GM04504 (cell line): ENCODE data around the gene ANKLE1.

Source experiments
- DNase-seq: peaks from one replicate; pipeline ENCODE4 v3.0.0-alpha.2; 2012; ENCODE audit warnings: low read depth

Gene ANKLE1

DNA sequence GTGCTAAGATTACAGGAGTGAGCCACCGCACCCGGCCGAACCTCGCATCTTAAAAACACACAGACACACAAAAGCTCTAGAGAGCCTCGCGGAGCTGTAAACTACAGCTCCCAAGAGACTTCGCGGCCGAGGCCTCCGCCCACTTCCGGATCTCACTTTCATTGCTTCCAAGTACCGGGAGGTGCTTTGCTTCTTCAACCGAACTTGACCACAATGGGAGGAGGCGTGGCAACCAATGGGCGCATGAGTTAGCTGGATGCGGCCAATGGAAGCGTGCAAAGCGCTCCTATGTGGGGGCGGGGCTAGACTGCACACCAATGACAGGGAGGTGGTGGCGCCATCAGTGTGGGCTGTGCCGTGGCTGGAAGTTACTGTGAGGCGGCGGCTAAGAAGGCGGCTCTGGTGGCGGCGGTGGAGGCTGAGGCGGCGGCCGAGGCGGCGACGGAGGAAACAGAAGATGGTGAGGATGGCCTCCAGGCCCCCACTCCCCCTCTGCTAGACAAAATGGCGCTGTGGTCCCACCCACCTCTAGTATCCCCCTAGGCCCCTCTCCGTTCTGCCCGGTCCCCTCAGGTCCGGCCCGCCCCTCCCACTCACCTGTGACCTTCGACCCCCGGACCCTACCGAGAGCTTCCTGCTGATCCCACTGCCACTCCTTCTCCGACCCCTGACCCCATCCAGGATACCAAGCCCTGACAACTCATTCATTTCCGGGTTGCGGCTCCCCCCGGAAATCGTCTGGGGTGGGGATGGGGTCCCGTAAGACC is 27.7 kb downstream of the ANKLE1 start, which contains the start of gene DDA1:
Gene DDA1 (plus strand): TSS at position 366 of the 767 bp plus-strand sequence. CDS start 92 bp downstream, at position 458.
- peak; percentile 100 for DNase-seq

DNA sequence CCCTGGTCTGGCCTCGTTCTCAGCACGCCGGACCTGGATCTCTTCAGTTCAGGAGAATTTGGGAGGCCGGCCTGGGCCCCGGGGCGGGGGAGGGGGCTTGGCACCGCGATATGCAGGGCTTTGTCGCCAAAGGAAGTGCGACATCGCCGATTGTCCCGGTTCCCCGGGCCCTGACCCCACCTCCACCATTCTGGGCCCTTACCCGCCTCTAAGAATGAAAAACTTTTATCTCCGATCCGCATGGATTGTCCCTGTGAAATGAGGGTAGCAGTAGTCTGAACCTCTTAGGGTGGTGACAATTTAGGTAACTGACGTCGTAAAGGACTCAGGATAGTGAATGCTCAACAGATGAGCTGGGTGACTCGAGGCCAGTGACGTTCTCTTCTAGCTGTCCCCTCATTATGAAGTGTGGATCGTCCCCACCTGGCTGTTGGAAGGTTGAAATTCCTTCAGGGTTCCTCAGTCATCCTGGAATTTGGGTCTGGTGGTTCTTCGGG is 28.3 kb downstream of the ANKLE1 start:
- DNase-seq = no peak

DNA sequence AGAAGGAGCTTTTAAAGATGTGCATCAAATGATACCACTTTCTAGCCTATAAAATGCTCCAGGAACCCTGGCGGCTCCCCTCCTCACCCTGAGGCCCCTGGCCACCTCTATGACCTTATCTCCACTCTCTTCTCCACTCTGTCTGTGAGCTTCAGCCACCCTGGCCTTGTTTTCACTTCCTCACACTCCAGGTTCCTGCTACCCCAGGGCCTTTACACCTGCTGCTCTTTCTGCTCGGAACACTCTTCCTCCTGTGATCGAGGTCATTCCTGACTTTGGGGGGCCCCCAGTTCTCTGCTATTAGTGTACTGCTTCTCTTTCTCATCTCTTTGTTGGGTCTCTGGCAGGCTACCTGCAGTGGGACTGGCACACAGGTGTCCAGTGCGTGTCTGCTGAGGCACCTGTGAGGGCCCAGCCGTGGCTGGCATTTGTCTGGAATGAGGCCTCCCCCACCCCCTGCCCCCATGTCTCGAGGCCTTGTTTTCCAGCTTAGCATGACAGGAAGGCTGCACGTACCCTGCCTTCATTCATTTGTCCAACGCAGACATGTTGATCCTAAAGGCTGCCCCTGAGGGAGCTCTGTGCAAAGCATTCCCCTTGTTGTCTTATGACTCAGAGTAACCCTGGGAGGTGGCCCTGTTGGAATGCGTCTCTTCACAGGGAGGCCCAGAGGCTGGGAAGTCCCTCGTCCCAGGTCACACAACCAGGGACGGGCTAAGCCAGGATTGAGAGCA is 29.9 kb downstream of the ANKLE1 start:
- DNase-seq = peak; percentile 29

DNA sequence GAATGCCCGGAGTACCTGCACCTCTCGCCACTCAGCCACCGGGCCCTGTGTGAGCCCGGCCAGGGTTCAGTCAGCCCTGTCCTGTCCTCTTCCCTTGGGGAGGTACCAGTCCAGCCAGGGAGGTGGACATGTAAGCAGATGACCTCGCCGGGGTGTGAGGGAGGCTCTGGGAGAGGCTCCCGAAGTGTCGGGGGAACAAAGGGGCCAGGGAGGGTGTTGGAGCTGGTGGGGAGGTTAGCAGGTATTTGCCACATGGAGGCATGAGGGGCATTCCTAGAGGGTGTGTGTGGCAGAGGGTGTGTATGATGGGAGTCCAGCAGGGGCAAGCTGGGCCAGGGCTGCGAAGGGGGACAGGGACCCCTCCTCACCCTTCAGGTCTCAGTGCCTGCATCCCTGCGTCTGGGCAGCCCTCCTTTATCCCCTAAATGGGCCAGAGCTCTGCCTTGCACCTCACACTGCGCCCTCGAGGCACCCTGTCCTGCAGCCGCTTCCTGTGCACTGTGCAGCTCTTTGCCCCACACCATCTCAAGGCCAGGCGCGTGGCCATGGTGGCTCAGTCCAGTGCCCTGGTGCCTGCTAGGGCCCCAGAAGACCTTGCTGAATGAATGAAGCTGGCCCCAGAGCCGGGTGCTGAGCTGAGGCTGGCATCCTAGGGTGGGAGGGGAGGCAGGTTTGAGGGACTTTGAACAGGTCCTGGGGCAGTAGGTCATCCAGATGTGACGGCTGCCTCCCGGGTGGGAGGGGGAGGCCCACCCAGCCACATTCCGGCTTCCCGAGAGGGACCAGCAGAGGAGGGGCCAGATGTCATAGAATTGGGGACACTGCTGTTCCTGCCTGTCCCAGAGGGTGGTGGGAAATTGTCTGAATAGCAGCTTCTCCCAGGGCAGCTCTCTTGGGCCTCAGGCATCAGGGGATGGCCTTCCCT is 30.8 kb downstream of the ANKLE1 start:
- DNase-seq = no peak

DNA sequence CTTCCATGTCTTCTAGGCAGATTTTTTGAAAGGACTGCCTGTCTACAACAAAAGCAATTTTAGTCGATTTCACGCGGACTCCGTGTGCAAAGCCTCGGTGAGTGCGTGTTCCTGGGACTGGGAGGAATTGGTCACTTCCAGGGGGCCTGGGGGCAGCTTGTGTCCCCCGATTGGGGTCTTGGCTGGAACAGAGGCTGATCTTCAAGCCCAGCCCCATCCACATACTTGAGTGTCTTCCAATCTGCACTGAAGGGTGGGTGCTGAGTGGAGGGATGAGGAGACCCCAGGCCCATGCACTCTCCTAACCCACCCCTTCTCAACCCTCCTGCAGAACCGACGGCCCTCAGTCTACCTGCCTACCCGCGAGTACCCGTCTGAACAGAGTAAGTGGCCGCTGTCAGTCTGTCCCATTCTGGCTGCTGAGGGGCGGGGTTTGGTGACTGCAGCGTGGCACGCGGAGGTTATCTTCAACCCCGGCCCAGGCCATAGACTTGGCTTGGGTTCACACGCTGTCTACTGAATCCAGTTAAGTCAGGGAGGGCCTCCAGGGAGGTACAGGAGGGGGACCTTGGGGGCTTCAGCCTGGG is 32.4 kb downstream of the ANKLE1 start:
- DNase-seq = no peak

DNA sequence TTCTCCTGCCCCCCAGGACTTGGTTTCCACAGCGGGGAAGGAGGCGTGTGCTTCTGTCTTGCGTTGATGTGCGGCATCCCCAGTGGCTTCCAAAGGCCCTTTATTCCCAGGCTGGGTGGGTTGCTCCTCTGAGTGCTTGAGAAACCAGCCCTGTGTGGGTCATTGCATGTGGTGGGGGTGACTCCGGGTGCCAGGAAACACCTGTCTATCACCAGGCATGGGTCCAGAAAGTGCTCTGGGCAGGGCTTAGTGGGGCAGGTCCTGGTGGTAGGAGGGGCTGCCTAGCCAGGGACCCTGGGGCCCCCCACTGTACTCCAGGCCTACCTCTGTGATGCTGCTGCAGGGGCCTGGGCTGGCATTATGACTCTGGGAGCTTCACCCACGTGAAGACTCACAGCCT is 37.3 kb downstream of the ANKLE1 start:
- no peak for DNase-seq

DNA sequence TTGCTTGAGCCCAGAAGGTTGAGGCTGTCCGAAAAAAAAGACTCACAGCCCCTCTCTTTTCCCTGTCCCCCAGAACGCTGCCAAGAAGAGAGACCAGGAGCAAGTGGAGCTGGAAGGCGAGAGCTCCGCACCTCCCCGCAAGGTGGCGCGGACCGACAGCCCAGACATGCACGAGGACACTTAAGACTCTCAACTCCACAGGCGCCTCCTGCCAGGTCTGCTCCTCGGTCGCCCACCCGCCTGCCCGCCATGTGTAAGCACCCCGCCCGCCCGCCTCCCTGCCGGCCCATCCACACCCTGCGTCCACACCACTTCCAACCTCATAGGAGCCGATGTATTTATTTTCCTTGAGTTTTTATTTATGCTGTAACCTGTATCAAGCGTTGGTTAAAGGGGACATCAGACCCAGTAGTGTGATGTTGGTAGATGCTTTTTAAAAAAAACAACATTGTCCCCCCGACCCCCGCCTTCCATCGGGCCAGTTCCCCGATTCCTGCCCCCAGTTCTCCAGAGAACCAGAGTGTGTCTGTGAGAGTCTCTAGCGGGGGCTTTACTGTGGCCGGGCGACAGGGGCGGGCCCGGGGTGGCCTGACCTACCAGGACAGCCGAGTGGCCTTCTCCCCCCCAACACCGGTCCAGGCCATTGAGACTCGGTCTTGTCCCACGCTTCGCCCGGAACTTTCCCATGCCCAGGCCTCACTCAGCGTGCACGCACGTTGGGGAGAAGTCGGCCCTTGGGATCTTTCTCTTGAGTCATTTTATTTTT is 38.0 kb downstream of the ANKLE1 start:
- DNase-seq = no peak

DNA sequence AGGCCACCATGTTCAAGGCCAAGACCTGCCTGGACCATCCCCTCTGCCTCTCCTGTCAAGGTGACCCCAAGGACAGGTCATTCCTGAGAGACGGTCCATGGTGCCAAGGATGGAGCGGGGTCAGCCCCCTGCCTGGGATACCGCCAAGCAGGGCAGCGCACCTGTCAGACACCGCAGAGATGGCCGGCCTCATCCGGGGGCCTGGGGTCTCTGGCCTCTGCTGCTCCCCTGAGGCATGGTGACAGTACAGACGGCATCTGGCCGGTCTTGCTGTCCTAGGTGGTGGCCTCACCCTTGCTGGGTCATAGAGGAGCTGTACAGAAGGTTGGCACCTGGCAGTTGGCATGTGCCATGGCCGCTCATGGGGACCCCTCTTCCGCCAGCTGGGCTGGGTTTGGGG is 38.7 kb downstream of the ANKLE1 start:
- no peak for DNase-seq

DNA sequence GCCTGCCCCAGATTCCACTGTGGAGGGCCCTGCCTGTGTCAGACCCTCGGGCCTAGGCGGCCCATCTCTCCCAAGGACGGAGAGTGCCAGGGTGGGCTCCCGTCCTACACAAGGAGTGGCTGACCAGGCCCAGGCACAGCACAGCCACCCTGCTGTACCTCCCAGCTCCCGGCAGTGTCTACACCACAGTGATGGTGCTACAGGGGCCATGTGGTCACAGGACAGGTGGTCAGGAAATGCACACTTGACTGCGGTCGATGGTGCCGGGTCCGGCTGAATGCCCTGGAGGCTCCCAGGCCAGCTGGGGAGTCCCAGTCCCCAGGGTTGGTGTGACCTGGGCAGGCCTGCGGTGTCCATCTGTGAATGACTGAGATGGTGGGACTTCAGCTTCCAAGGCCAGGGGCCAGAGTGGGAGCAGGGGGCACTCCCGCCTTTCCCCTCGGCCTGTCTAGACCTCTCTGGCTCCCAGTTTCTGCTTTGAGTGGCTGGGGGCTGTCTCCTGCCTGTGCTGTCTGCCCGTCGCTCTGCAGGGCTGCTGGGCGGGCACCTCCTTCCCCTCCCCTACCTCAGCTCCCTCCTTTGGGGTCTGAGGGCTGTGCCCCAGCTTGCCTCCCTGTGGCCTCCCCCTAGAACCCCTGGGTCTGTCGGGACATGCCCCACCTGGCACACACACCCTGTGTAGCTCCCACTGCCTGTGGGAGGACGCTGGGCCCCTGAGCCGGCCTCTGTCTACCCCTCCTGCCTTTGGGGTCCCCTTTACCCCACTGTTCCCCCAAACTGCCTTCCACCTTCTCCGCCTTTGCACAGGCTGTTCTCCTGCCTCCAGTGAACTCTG is 40.2 kb downstream of the ANKLE1 start:
- no peak for DNase-seq

DNA sequence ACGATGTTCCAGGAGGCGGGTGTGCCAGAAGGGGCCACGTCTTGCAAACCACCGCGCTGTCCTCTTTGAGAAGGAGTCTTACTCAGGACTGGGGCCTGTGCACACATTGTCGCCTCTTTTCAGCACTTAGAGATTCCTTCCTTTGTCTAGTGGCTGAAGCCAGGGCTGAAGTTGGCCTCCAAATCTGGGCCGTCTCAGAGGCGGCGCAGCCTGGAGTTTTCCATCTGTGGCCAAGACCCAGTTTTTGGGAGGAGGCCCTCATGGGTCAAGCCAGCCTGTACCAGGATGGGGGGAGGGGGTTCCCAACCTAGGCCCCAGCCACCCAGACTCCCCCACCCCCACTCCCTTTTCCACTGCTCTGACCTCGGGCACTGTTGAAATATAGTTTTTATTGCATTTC is 41.2 kb downstream of the ANKLE1 start:
- DNase-seq = no peak

DNA sequence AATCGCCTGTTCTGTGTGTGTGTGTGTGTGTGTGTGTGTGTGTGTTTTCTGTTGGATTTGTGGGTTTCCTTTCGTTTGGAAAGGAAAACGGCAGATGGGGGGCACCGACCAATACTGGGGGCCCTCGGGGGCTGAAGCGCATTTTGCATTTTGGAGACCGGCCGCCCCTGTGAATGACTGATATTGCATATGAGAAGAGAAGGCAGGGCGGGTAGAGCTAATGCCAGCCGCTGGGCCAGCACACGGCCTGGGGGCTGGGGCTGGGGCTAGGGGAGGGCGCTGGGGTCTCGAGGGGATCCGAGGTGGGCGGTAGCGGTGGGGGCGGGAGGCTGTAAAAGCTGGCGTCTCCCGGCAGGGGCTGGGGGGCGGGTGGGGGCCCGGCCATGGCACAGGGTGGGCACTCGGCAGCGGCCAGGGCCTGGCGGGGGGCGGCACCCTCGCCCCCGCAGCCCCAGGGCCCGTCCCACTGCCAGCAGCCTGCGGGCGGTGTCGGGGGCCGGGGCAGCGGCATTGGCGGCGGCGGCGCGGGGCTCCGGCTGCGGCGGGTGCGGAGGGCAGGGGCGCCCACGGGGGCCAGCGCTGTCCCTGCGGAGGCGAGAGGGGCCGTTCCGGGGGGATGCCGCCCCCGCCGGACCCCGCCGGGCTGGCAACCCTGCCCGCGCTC is 41.7 kb downstream of the ANKLE1 start:
- no peak for DNase-seq

DNA sequence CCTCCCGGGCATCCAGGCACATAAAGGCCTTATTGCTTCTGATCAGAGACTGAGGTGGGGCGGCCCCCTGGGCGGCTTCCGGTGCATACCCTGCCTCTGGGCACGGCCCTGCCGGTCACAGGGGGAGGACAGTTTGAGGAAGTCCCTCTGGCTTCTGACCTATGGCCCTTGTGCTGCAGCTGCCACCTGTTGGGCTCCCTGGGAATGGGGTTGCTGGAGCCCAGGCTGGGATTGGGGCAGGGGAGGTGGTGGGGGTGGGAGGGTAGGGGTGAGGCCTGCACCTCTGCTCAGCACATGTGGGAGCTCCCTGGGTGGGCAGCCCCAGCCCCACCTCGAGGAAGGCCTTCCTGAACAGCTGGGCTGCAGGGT is 42.2 kb downstream of the ANKLE1 start:
- DNase-seq = no peak

DNA sequence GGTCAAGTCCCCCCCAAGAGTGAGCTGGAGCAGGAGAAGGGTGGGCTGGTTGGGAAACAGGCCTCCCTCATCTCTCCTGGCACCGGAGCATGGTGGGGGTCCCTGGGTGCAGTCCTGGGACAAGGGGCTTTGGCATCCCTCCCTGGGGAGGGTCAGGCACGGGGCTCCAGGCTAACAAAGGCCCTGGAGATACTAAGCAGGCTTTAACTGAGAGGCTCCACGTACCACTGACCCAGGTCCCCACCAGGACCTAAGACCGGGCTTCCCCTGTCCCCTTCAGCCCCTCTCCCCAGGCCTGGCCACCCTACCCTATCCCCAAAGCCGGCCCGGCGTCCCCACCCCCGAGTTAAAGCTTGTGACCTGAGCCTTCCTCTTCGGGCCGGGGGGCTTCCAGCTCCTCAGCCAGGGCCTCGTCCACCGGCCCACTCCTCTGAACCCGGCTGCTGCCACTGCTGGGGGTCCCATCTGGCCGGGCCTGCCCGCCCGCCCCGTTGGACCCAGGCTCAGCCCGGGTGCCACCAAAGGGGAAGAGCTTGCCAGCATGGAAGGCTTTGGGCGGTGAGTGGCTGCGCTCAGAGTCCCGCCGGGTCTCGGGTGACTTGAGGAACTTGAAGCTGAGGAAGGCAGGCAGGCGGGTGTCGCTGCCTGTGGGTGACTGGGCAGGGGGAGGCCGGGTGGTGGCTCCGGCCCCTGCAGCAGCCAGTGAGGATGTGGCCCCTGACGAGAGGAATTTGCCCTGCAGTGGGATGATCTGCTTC is 42.8 kb downstream of the ANKLE1 start:
- DNase-seq = no peak

DNA sequence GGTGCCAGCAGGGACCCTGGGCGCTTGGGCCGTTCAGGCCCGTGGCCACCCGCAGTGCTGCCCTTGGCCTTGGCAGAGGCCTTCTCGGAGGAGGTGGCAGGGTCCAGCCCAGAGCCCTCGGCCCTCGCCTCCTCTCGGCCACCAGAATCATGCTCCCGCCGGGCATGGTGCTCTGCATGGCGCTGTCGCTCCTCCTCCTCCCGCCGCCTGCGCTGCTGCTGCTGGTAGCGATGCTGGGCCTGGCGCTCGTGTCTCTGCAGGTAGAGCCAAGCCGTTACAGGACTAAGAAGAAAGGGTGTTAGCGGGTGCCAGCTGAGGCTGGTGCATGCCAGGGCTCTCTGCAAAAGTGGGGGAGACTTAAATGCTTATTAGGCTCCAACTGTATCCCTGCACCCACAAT is 43.4 kb downstream of the ANKLE1 start:
- no peak for DNase-seq

DNA sequence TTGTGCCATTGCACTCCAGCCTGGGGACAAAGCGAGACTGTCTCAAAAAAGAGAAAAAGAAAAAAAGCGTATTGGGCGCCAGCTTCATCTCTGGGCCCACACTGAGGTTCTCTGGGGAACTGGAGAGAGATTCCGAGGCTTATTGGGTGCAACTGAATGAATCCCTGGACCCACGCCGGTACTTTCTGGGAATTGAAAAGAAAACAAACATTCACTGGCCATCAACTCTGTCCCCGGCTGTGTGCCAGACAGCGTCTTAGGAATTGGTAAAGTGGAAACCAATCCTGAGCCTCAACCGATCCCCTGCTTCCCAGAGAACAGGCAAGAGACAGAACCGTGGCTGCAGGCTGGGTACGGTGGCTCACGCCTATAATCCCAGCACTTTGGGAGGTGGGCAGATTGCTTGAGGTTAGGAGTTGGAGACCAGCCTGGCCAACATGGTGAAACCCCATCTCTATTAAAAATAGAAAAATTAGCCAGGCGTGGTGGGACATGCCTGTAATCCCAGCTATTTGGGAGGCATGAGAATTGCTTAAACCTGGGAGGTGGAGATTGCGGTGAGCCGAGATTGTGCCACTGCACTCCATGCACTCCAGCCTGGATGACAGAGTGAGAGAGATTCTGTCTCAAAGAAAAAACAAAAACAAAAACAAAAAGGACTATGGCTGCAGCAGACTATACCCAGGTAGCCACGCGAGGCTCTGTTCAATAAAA is 44.3 kb downstream of the ANKLE1 start:
- no peak for DNase-seq

DNA sequence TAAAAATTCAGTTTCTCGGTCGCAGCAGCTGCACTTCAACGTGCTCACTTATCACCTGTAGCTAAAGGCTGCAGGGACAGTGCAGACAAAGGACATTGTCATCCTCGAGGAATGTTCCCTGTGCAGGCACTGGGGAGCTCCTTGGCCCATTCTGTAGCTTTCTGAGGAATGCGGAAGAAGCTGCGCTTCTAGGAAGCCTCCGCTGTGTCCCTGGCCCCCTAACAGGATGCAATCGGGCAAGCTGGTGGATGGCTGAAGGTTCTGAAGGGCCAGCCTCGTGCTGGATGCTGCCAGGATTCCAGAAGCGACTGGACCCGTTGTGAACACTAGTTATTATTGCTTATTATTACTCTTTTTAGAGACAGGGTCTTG is 44.9 kb downstream of the ANKLE1 start:
- no peak for DNase-seq

DNA sequence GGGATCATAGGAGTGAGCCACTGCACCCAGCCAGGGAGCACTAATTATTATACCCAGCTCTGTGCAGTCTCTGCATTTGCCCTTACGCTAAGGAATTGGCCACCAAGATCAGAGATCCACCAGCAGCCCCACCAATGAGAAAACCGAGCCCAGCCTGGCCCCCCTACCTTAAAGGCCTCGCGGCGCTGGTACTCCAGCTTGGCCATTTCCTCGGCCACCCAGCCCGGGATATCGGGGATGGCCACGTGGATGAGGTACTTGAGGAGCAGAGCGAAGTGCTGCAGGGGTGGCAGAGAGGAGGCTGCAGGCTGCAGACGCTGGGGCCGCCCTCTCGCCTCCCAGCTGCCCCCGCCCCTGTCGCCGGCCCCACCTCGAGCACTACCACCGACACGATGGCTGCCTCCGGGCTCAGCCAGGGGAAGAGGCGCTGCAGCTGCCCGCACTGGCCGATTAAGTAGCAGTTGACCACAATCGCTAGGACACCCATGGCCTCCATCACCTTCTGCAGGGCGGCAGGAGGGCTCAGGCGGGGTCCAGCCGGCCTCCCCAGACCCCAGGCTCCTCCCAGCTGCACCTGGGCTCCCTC is 45.5 kb downstream of the ANKLE1 start:
- DNase-seq = no peak
